Measurements from ENCODE around the gene PPP1R1A.
A peak's percentile ranks its signal among the peaks of the same experiment; 100 is the strongest.

PPP1R1A gene

DNA sequence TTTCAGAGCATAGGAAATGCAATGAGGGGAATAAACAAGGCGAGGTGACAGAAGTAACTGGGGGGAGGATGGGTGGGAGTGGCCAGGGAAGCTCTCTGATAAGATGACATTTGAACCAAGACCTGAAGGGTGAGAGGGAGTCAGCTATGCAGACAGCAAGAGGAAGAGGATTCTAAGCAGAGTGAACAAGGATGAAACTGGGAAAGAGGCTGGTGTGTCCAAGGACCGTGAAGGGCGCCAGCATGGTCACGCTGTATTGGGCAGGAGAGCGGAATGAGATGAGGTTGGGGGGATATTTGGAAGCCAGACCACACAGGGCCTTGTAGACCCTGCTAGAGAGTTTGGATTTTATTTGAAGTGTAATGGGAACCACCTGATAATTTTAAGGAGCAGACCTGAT lies 10.5 kb upstream of the PPP1R1A start:
- Histone ChIP-seq H3K27ac (ENCODE audit: low read depth, low read length) (no peak overlapping the region), H3K4me2 (ENCODE audit: low read length) (no peak overlapping the region), H3K27me3 (ENCODE audit: control insufficient read depth, low read length) (0 out of 2 replicates have a peak, but pooled peaks cover 2% of the 10 kb centered on the region), H3K36me3 (ENCODE audit: control insufficient read depth, low read length) (no peaks in the 10 kb centered on the region), H3K9me3 (ENCODE audit: control insufficient read depth, insufficient read depth, low read length) (no peaks in the 10 kb centered on the region), H4K20me1 (ENCODE audit: control insufficient read depth, insufficient read depth, low read depth, low read length) (no peaks in the 10 kb centered on the region), H3K4me3 (ENCODE audit: low read length) (no peak overlapping the region), H3K9me2 (replicated peaks; ENCODE audit: control insufficient read depth, low read length) (no peaks in the 10 kb centered on the region), H3K4me1 (ENCODE audit: control insufficient read depth, low read length) (no peaks in the 10 kb centered on the region), H3F3A (ENCODE audit: control insufficient read depth, insufficient read depth) (no peaks in the 10 kb centered on the region), H3K79me2 (ENCODE audit: control insufficient read depth, low read length) (no peaks in the 10 kb centered on the region)
- TF ChIP-seq, protein P1, sequence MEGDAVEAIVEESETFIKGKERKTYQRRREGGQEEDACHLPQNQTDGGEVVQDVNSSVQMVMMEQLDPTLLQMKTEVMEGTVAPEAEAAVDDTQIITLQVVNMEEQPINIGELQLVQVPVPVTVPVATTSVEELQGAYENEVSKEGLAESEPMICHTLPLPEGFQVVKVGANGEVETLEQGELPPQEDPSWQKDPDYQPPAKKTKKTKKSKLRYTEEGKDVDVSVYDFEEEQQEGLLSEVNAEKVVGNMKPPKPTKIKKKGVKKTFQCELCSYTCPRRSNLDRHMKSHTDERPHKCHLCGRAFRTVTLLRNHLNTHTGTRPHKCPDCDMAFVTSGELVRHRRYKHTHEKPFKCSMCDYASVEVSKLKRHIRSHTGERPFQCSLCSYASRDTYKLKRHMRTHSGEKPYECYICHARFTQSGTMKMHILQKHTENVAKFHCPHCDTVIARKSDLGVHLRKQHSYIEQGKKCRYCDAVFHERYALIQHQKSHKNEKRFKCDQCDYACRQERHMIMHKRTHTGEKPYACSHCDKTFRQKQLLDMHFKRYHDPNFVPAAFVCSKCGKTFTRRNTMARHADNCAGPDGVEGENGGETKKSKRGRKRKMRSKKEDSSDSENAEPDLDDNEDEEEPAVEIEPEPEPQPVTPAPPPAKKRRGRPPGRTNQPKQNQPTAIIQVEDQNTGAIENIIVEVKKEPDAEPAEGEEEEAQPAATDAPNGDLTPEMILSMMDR (IDR thresholded peaks at IDR 0.05; ENCODE audit: low read depth, low read length, poor library complexity, severe bottlenecking): no peak
- TF ChIP-seq EZH2phosphoT487 (IDR thresholded peaks at IDR 0.05; ENCODE audit: borderline replicate concordance, low read length): no peak

DNA sequence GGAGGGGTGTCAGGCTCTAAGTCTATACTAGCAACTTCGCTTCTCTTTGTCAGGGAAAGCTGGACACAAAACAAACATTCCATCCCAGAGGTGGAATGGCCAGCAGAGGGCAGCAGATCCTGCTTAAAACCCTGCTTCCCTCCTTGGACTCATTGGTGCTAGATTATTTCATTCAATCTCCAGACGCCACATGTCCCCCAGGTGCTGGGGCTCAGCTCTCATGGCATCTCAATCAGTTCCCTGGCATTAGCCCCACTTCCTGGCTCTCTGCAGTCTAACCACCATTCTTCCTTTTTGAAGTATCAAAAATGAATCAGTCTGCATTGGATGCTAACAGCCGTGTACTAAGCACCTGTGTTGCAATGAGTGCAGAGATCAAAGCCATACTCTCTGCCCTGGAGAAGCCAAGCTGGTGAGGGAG lies 8.1 kb upstream of the PPP1R1A start:
- no peaks in the 10 kb centered on the region for H3F3A ChIP-seq (ENCODE audit: control insufficient read depth, insufficient read depth)
- H3K9me3 ChIP-seq (ENCODE audit: control insufficient read depth, insufficient read depth, low read length): no peaks in the 10 kb centered on the region
- TF ChIP-seq EZH2phosphoT487 (IDR thresholded peaks at IDR 0.05; ENCODE audit: borderline replicate concordance, low read length): no peak
- TF ChIP-seq, protein P1 (IDR thresholded peaks at IDR 0.05; ENCODE audit: low read depth, low read length, poor library complexity, severe bottlenecking): peak; percentile 94
- no peak overlapping the region for H3K4me2 ChIP-seq (ENCODE audit: low read length)
- no peak overlapping the region for H3K27ac ChIP-seq (ENCODE audit: low read depth, low read length)
- no peaks in the 10 kb centered on the region for H3K4me1 ChIP-seq (ENCODE audit: control insufficient read depth, low read length)
- no peaks in the 10 kb centered on the region for H4K20me1 ChIP-seq (ENCODE audit: control insufficient read depth, insufficient read depth, low read depth, low read length)
- H3K79me2 ChIP-seq (ENCODE audit: control insufficient read depth, low read length): no peaks in the 10 kb centered on the region
- H3K4me3 ChIP-seq (ENCODE audit: low read length): no peak overlapping the region
- no peaks in the 10 kb centered on the region for H3K9me2 ChIP-seq (replicated peaks; ENCODE audit: control insufficient read depth, low read length)
- H3K27me3 ChIP-seq (ENCODE audit: control insufficient read depth, low read length): 0 out of 2 replicates have a peak, but pooled peaks cover 5% of the 10 kb centered on the region
- H3K36me3 ChIP-seq (ENCODE audit: control insufficient read depth, low read length): no peaks in the 10 kb centered on the region

DNA sequence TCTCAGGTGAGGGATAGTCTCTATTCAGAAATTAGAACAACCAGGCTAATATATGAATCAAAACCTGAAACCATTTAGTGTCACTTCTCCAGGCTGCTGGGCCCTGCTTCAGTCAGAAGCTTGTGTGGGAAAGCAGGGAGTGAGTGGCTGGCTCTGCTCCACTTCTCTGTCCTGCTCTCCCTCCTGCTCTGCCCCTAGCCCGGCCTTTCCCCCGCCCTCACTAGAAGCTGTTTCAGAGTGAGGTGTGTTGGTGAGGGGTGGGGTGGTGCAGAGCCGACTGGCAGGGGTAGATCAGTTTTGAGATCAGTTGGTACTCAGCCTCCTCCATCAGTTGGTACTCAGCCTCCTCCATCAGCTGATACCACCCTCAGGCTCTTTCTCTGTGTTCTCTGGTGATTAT lies 7.0 kb upstream of the PPP1R1A start:
- Histone ChIP-seq H3K27ac (ENCODE audit: low read depth, low read length) (no peak overlapping the region), H3K9me2 (replicated peaks; ENCODE audit: control insufficient read depth, low read length) (no peaks in the 10 kb centered on the region), H3K27me3 (ENCODE audit: control insufficient read depth, low read length) (0 out of 2 replicates have a peak, but pooled peaks cover 5% of the 10 kb centered on the region), H3K4me1 (ENCODE audit: control insufficient read depth, low read length) (no peaks in the 10 kb centered on the region), H3K4me3 (ENCODE audit: low read length) (no peak overlapping the region), H3F3A (ENCODE audit: control insufficient read depth, insufficient read depth) (no peaks in the 10 kb centered on the region), H4K20me1 (ENCODE audit: control insufficient read depth, insufficient read depth, low read depth, low read length) (no peaks in the 10 kb centered on the region), H3K36me3 (ENCODE audit: control insufficient read depth, low read length) (no peaks in the 10 kb centered on the region), H3K9me3 (ENCODE audit: control insufficient read depth, insufficient read depth, low read length) (no peaks in the 10 kb centered on the region), H3K79me2 (ENCODE audit: control insufficient read depth, low read length) (no peaks in the 10 kb centered on the region), H3K4me2 (ENCODE audit: low read length) (no peak overlapping the region)
- TF ChIP-seq, protein P1 (IDR thresholded peaks at IDR 0.05; ENCODE audit: low read depth, low read length, poor library complexity, severe bottlenecking): no peak
- no peak for TF ChIP-seq EZH2phosphoT487 (IDR thresholded peaks at IDR 0.05; ENCODE audit: borderline replicate concordance, low read length)
